T47D (cell line): Measurements from ENCODE around the gene HDDC3.

Experiments
- DNase-seq, 2 experiments: peaks; one replicate each; pipeline versions ENCODE4 v3.0.0 to v3.0.0-alpha.2; 2011 to 2012; ENCODE audit warnings: low read depth in 1 of 2, low spot score in 1 of 2
- JUND ChIP-seq: IDR thresholded peaks from 2 replicates; pipeline ENCODE4 v1.6.1; 2012; ENCODE audit warnings: low read depth
- in situ Hi-C: cut with HindIII; loops from 2 replicates; pipeline ENCODE4 v1.10.0; 2016; ENCODE audit warnings: low sequenced_read_pairs, low pct_unique_long_range_greater_than_20kb

Gene HDDC3

GRCh38 chr15:90959028-90959595, 26.8 kb upstream of the HDDC3 start:
- DNase-seq: no peak

GRCh38 chr15:90957791-90958190, 25.4 kb upstream of the HDDC3 start:
- no peak for TF ChIP-seq JUND
- no peak for DNase-seq
- in situ Hi-C loops: no loop called here

More at GRCh38 chr15:90959028-90959595, 26.8 kb upstream of the HDDC3 start:
- no peak for TF ChIP-seq JUND
- in situ Hi-C loops: no loop called here

GRCh38 chr15:90957031-90957790, 24.9 kb upstream of the HDDC3 start:
- no peak for TF ChIP-seq JUND
- no peak for DNase-seq
- in situ Hi-C loops: no loop called here

- TF ChIP-seq JUND: no peak
- in situ Hi-C loops: no loop called here
- DNase-seq: peak; percentile 74 to 92
Measured at GRCh38 chr15:90956274-90957030, 24.1 kb upstream of the HDDC3 start.

GRCh38 chr15:90955624-90956273, 23.4 kb upstream of the HDDC3 start:
- in situ Hi-C loops: no loop called here
- peak in 1 of 2 experiments; percentile 64 for DNase-seq
- TF ChIP-seq JUND: no peak

- DNase-seq: peak; percentile 97 to 100
- in situ Hi-C loops: no loop called here
- TF ChIP-seq JUND: no peak
Measured at GRCh38 chr15:90954712-90955623, 22.6 kb upstream of the HDDC3 start, which contains the start of gene RCCD1. Gene RCCD1, plus strand, starts transcription at chr15:90954884. Its CDS starts 1,851 bp downstream, at chr15:90956735.

- no peak for DNase-seq
- in situ Hi-C loops: no loop called here
- no peak for TF ChIP-seq JUND
Measured at GRCh38 chr15:90953947-90954711, 21.8 kb upstream of the HDDC3 start.

GRCh38 chr15:90952901-90953677, 20.7 kb upstream of the HDDC3 start:
- no peak for DNase-seq
- in situ Hi-C loops: no loop called here
- TF ChIP-seq JUND: no peak

GRCh38 chr15:90950676-90951075, 18.3 kb upstream of the HDDC3 start:
- in situ Hi-C loops: no loop called here
- DNase-seq: no peak
- no peak for TF ChIP-seq JUND

- TF ChIP-seq JUND: no peak
- in situ Hi-C loops: no loop called here
- no peak for DNase-seq
Measured at GRCh38 chr15:90949979-90950675, 17.8 kb upstream of the HDDC3 start.
